DMS114 treated with DMSO at 0.1 percent for 48 hours (cell line): ENCODE data around the gene CLDN9.
A peak's percentile ranks its signal among the peaks of the same experiment; 100 is the strongest.
"Not testable (repeated sequence)": the region's sequence is repeated elsewhere in the genome, so short reads cannot be mapped to it uniquely, and the experiment has no call there.

Experiments used
- DNase-seq: peaks from one replicate; lab custom pipeline; 2025; ENCODE audit not compliant: unreplicated experiment; lab: John Stamatoyannopoulos, UW

The CLDN9 gene

DNA sequence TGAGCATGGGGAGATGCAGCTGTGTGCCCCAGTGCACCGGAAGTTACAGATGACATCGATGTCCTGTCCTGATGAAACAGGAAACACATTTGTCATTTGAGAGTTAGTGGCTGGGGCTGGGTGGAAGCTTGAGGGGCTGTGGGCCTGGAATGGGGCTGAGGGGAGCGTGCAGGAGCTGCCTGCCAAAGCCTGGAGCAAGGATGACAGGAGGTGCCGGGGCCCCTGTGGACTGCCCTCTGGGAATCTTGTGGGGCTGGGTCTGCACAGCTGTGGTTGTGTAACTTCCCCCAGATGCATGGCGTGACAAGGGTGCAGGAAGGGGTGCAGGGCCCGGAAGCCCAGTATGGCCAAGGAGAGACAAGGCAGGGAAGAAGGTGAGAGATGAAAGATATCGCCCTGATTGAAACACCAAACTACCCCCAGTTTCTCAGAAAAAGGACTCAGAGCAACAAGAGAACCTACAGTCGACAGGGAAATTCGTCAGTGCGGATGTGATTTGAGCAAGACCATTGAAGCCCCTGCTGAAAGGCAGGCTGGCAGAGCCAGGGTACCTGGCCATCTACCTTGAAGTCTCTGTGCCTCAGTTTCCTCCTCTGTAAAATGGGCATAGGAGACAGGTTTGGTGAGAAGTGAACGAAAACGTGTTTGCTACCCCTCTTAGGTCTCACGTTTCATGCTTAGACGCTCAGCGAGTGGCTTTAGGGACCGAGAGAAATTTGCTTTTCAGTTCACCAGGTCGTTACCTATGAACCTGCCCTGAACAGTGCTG is 42.4 kb downstream of the CLDN9 start:
- DNase-seq, result no peak

DNA sequence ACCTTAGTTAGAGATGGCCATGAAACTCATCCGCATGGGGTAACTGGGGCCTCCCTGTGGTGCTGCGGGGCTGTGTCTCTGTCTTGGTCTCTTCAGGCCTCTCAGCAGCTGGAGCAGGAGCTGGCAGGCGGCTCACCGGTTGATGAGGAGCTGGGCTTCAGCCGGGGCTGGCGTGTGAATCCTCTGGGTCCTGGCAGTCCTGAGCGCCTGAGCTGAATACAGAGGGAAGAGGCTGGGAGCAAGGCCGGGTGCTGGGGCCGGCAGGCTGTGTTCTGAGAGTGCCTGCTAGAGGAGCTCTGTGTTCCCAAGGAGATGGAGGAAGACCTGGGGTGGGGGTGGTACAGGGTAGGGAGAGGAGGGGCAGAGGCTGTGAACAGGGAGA is 43.0 kb downstream of the CLDN9 start:
- not testable (repeated sequence) for DNase-seq

DNA sequence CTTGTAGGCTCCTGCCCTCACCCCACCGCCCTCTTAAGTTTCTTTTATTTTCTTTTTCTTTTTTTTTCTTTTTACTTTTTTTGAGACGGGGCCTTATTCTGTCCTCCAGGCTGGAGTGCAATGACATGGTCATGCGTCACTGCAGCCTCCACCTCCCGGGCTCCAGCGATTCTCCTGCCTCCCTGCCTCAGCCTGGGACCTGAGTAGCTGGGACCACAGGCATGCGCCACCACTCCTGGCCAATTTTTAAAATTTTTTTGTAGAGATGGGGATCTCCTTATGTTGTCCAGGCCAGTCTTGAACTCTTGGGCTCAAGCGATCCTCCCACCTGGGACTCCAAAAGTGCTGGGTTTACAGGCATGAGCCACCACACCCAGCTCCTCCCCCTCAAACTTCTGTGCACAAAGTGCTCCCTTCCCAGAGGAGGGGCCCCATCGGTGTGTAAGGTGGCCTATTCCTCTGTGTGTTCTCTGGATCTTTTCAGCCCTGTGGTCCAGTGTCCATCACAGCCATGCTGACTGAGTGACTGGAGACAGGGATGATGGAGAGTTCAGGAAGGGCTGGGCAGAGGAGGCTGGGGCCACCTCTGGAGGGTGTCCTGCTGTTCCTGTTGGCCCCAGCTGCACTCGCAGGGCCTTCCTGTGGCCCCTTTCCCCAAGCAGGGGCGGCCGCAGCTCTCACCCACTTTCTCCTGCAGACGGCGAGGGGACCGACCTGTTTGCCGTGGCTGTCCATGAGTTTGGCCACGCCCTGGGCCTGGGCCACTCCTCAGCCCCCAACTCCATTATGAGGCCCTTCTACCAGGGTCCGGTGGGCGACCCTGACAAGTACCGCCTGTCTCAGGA is 43.8 kb downstream of the CLDN9 start:
- DNase-seq, result no peak

DNA sequence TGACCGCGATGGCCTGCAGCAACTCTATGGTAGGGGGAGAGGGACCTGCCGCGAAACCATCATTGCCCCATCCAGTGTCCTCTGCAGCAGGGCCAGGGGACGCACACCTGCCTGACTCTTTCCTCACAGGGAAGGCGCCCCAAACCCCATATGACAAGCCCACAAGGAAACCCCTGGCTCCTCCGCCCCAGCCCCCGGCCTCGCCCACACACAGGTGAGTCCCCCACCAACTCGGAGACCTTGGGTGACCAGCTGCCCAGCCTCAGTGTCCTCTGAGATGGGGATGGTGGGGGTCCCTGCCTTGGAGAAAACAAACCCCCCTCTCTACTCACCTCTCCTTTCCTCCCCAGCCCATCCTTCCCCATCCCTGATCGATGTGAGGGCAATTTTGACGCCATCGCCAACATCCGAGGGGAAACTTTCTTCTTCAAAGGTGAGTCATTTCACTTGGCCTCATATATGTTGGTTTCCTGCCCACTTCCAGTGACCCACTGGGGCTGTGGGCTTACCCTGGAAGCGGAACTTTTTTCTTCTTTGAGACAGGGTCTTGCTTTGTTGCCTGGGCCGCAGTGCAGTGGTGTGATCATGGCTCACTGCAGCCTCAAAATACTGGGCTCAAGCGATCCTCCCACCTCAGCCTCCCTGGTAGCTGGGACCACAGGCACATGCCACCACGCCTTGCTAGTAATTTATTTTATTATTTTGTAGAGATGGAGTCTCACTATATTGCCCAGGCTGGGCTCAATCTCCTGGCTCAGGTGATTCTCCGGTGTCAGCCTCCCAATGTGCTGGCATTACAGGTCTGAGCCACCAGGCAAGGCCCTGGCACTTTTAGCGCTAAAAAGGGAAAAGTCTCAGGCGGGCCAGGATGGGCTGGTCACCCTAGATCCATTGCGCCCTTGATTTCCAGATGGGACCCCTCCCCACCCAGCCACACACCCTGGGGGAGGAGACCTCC is 44.7 kb downstream of the CLDN9 start:
- DNase-seq, result no peak

DNA sequence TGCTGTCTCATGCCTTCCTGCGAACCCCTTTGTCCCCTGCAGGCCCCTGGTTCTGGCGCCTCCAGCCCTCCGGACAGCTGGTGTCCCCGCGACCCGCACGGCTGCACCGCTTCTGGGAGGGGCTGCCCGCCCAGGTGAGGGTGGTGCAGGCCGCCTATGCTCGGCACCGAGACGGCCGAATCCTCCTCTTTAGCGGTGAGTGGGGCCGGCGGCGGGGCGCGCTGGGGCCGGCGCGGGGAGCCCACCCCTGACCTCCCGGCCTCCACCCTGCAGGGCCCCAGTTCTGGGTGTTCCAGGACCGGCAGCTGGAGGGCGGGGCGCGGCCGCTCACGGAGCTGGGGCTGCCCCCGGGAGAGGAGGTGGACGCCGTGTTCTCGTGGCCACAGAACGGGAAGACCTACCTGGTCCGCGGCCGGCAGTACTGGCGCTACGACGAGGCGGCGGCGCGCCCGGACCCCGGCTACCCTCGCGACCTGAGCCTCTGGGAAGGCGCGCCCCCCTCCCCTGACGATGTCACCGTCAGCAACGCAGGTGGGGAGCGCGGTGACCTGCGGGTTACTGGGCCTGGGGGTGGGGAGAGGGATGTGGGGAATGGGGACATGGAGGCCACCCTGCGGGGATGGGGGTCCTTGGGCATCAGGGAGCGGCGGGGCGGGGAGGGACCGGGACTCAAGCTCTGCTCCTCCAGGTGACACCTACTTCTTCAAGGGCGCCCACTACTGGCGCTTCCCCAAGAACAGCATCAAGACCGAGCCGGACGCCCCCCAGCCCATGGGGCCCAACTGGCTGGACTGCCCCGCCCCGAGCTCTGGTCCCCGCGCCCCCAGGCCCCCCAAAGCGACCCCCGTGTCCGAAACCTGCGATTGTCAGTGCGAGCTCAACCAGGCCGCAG is 45.7 kb downstream of the CLDN9 start:
- no peak for DNase-seq

DNA sequence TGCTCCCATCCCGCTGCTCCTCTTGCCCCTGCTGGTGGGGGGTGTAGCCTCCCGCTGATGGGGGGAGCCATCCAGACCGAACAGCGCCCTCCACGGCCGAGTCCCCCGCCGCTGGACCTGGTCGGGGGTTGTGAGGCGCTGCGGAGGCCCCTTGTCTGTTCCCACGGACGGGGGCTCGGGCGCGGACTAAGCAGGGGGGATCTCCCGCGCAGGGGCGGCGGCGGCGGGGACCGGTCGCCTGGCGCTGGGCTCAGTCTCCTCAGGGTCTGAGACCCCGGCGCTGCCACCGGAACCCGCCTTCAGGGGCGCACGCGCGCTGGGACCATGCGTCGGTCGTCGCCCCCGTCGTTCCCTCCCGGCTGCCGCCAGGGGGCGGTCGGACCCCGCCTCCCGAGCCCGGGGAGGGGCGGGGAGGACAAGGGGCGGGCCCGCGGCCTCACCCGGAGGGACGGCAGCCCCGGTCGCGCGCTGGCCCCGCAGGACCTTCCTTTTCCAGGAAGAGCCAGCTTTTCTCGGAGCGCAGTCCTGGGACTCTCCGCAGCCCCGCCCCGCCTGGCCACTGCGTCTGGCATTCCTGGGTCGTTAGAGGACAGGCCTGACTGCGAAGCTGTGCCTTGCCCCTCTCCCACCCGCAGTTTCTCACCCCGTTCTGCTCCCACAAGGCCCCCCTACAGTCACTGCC is 46.5 kb downstream of the CLDN9 start:
- DNase-seq, result peak; percentile 26

DNA sequence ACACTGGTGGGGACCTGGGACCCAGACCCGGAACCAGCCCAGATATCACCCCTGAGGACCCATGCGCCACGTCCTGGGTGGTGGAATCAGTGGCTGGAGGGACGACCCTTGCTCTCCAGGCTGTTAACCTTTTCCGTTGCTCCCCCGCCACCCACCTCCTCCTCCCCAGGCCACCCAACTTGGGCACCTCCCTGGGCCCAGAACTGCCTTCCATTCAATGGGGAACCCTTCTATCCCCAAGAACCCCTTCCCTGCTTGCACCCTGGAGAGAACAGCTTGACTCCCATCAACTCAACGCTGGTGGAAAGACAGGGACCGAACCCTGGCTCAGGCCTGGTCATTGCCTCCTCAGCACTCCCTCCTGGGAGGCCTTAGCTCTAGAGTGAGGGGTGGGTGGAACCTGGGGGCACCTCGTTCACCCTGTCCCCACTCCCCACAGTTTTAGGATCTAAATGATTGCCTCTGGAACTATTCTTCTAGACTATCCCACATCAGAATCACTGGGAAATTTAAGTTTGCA is 47.1 kb downstream of the CLDN9 start:
- no peak for DNase-seq

DNA sequence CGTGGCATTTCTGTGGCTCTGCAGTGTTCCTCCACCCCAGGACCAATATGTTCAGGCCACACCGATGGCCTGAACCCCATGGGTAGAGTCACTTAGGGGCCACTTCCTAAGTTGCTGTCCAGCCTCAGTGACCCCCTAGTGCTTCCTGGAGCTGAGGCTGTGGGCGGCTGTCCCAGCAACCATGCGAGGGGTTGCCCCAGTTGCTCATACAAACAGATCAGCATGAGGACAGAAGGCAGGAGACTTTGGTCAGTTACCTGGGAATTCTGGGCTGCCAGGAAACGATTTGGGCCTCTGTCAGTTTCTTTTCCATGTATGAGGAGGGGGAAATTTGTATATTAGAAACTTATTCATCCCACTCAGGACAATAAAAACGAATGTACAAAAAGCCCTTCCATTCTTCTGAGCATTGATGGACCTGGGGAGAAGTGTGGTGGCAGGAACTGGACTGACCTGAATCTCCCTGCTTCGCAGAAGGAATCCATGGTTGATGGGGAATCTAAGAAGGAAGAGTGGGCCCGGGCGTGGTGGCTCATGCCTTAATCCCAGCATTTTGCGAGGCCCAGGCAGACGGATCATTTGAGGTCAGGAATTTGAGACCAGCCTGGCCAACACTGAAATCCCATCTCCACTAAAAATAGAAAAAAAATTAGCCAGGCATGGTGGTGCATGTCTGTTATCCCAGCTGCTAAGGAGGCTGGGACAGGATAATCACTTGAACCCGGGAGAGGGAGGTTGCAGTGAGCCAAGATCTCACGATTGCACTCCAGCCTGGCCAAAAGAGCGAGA is 47.8 kb downstream of the CLDN9 start:
- no peak for DNase-seq

DNA sequence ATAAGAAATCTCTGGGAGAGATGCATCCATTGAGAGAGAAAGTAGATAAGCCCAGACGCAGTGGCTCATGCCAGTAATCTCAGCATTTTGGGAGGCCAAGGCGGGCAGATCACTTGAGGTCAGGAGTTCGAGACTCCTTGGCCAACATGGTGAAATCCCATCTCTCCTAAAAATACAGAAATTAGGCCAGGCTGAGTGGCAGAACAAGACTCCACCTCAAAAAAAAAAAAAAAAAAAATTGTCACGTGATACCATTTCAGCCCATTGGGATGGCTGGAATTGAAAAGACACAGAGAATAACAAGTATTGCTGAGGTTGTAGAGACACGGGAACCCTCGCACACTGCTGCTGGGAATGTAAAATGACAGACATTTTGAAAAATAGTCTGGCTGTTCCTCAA is 49.8 kb downstream of the CLDN9 start:
- no peak for DNase-seq

DNA sequence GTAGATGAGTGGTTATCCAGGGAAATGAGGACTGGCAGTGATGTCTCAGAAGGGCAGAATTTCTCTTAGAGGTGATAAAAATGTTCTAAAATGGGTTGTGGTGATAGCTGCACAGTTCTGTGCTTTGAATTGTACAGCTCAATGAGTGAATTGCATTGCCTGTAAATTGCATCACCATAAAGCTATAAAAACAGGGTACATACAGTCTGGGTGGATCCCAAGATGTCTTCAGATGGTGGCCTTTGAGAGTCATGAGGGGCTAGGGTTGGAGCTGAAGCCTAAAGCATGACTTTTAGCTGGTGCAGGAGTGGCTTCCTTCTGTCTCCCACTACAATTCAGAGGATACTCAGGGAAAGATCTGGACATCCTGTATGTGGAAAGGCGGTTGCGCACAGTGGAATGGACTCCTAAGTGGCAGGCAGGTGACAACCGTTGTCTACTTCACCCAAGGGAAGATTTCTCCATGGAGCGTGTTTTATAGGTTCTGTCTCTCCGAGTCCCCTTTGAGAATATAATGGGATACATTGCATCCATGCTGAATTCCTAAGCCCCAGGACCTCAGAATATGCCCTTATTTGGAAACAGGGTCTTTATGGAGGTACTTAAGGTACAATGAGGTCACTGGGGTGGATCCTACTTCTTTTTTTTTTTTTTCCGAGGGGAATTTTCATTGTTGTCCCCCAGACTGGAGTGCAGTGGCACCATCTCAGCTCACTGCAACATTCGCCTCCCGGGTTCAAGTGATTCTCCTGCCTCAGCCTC is 51.1 kb downstream of the CLDN9 start:
- no peak for DNase-seq
